ENCODE results near the gene CLIP4. TPM values are rescaled to one million over a fixed set of nuclear protein-coding genes. Genes with fewer than 3 reads are reported as not detected.

Gene CLIP4
- total RNA-seq, 1 donor from 2014 or later, result 8.1 TPM

GRCh38 chr2:29220506-29221270, 105.5 kb downstream of the CLIP4 start:
- no peak for DNase-seq (ENCODE audit: low read depth in 2 of 2)

GRCh38 chr2:29222381-29223179, 107.4 kb downstream of the CLIP4 start:
- no peak for DNase-seq (ENCODE audit: low read depth in 2 of 2)

GRCh38 chr2:29223257-29223656, 108.0 kb downstream of the CLIP4 start:
- DNase-seq (ENCODE audit: low read depth in 2 of 2), result no peak

- peak in 1 of 2 donors; percentile 39 for DNase-seq (ENCODE audit: low read depth in 2 of 2)
Observed at GRCh38 chr2:29223851-29224692, 108.9 kb downstream of the CLIP4 start.

GRCh38 chr2:29224693-29225551, 109.7 kb downstream of the CLIP4 start:
- DNase-seq (ENCODE audit: low read depth in 2 of 2), result no peak

- no peak for DNase-seq (ENCODE audit: low read depth in 2 of 2)
Observed at GRCh38 chr2:29225814-29226213, 110.6 kb downstream of the CLIP4 start.

- DNase-seq (ENCODE audit: low read depth in 2 of 2), result no peak
Observed at GRCh38 chr2:29226375-29226774, 111.2 kb downstream of the CLIP4 start.

GRCh38 chr2:29226808-29227207, 111.6 kb downstream of the CLIP4 start:
- no peak for DNase-seq (ENCODE audit: low read depth in 2 of 2)

- no peak for DNase-seq (ENCODE audit: low read depth in 2 of 2)
Observed at GRCh38 chr2:29227935-29228675, 112.9 kb downstream of the CLIP4 start.

GRCh38 chr2:29228947-29229346, 113.7 kb downstream of the CLIP4 start:
- no peak for DNase-seq (ENCODE audit: low read depth in 2 of 2)

- no peak for DNase-seq (ENCODE audit: low read depth in 2 of 2)
Observed at GRCh38 chr2:29229640-29230039, 114.4 kb downstream of the CLIP4 start.

- DNase-seq (ENCODE audit: low read depth in 2 of 2), result no peak
Observed at GRCh38 chr2:29232041-29232440, 116.8 kb downstream of the CLIP4 start.

- no peak for DNase-seq (ENCODE audit: low read depth in 2 of 2)
Observed at GRCh38 chr2:29233428-29233827, 118.2 kb downstream of the CLIP4 start.

GRCh38 chr2:29235411-29235810, 120.2 kb downstream of the CLIP4 start:
- no peak for DNase-seq (ENCODE audit: low read depth in 2 of 2)

GRCh38 chr2:29236074-29236473, 120.9 kb downstream of the CLIP4 start:
- DNase-seq (ENCODE audit: low read depth in 2 of 2), result no peak

GRCh38 chr2:29238497-29238896, 123.3 kb downstream of the CLIP4 start:
- DNase-seq (ENCODE audit: low read depth in 2 of 2), result peak in 1 of 2 donors; percentile 41

Data from dermis microvascular lymphatic vessel endothelial cell (primary cell).